Activated naive CD8-positive, alpha-beta T cell treated with anti-CD3 and anti-CD28 coated beads, Interleukin-2, amount 10 ng/mL, durations not matched to agents 7 days and 5 days (primary cell): ENCODE measurements around the gene ABCA2. TPM values are rescaled to one million over a fixed set of nuclear protein-coding genes. Genes with fewer than 3 reads are reported as not detected.

Experiments used
- ATAC-seq: fragments of 150-1000 bp; cut with Tn5 transposase; one replicate; pipeline ENCODE4 v1.10.0; 2021; ENCODE audit warnings: low read depth, moderate library complexity
- POLR2A ChIA-PET: fragments of 350-600 bp; sonication (Branson Sonifier 250); formaldehyde crosslinking; loops from one replicate; lab custom pipeline; 2021; ENCODE audit warnings: antibody characterized with exemption; lab: Charles Lee
- DNase-seq: peaks from one replicate; pipeline ENCODE4 v3.0.0; 2021
- H3K27ac Mint-ChIP-seq: one replicate; pipeline ENCODE4 v1.8.0; 2022; ENCODE audit warnings: mild to moderate bottlenecking, mixed read lengths
- H3K27me3 Mint-ChIP-seq: one replicate; pipeline ENCODE4 v1.8.0; 2022; ENCODE audit warnings: mild to moderate bottlenecking, moderate library complexity, mixed read lengths
- H3K36me3 Mint-ChIP-seq: one replicate; pipeline ENCODE4 v1.8.0; 2021; ENCODE audit warnings: mild to moderate bottlenecking, mixed read lengths
- H3K4me1 Mint-ChIP-seq: one replicate; pipeline ENCODE4 v1.8.0; 2021; ENCODE audit warnings: mixed read lengths
- H3K4me3 Mint-ChIP-seq: one replicate; pipeline ENCODE4 v1.8.0; 2022; ENCODE audit warnings: mild to moderate bottlenecking, moderate library complexity, mixed read lengths
- H3K9me3 Mint-ChIP-seq: one replicate; pipeline ENCODE4 v1.8.0; 2021; ENCODE audit warnings: mixed read lengths
- total RNA-seq, 2 experiments: library from RNA; stranded (reverse); gene quantifications; one replicate each; pipeline ENCODE4 v1.2.3, GENCODE V29; 2021

ABCA2 gene
- total RNA-seq, 2 experiments from 2014 or later: 67.1 to 74.5 TPM

DNA sequence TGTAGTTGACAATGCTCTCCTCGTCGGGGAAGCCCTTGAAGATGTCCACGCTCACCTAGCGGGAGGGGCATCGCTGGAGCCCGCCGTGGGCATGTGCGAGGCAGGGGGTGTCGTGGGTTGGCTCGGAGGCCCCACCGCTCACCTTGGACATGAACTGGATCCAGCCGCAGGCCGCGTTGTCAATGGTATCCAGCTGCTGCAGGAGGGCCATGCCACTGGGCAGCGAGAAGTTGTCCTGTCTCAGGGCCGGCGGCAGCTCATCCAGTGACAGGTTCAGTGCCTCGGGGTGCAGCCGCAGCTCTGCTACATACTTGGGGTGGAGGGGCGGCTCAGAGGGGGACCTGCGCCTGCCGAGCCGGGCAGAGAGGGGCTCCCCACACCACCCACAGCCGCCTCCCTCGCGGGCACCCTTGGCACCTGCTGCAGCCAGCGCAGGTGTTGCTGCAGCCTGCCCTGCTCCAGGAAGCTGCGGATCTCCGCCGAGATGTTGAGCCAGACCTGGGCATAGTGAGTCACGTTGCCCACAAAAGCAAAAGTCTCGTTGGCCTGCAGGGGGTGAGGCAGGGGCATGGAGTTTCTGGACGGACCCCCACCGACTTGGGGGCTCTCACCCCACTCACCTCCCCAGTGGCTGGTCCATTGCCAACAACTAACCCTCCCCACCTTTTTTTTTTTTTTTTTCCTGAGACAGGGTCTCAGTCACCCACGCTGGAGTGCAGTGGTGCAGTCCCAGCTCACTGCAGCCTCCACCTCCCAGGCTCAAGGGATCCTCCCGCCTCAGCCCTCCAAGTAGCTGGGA is 9.1 kb downstream of the ABCA2 start:
- no peaks in the 10 kb centered on the region for H3K9me3 Mint-ChIP-seq
- peaks cover 3% of the 10 kb centered on the region for H3K36me3 Mint-ChIP-seq
- ATAC-seq (no peak), DNase-seq (no peak)
- H3K27me3 Mint-ChIP-seq: no peaks in the 10 kb centered on the region
- H3K4me3 Mint-ChIP-seq: no peak overlapping the region
- H3K27ac Mint-ChIP-seq: no peak overlapping the region
- no peaks in the 10 kb centered on the region for H3K4me1 Mint-ChIP-seq
- POLR2A ChIA-PET: interaction anchor here (0.7 kb wide), 1 partner anchor 138 kb away, joined by 4 read pairs; no protein-coding TSS in a partner anchor

DNA sequence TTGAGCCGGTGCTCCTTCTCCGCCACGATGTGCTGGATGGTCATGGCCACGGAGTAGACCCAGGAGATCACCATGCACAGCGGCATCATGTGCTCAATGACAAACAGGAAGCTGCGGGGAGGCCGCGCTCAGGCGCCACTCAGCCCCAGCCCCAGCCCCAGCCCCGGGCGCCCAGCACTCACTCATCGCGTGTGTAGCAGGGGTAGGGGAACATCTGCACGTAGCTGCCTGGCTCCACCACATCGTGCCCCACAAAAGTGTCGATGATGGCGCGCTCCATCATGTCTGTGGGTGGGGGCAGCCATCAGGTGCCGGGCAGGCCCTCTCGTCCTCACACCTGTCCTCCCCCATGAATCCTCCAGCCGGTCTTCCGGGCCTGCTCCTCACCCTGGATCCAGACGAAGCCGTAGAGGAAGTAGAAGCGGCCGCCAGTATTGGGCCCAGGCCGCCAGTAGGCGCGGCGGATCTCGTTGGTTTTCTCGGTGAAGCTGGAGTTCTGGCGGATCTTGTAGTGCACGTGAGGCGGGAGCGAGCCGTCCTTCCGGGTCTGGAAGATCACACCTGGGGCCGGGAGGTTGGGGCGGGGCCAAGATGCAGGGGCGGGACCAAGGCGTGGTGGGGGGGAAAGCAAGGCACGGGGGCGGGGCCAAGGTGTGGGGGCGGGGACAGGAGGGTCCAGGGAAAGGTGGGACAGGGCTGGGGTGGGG is 10.1 kb downstream of the ABCA2 start:
- Mint-ChIP-seq H3K4me3 (no peak overlapping the region), H3K27me3 (no peaks in the 10 kb centered on the region), H3K36me3 (peaks cover 3% of the 10 kb centered on the region), H3K4me1 (no peaks in the 10 kb centered on the region), H3K27ac (no peak overlapping the region), H3K9me3 (no peaks in the 10 kb centered on the region)
- ATAC-seq (no peak), DNase-seq (no peak)
- POLR2A ChIA-PET: no interaction called here

DNA sequence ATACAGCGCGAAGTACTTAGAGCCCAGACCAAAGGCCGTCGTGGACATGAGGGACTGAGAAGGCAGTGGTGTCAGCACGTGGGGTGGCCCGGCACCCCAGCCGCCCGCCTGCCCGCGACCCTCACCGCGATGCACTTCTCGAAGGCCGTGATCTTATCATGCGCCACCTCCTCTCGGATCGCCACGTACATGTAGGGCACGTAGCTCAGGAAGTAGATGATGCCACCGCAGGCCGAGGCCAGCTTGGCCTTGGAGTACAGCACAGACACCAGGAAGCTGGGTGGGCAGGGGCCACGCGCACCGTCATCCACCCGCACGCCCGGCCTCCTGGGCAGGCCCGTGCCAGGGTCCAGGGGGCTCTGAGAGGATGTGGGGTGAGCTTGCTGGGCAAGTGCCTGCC is 11.0 kb downstream of the ABCA2 start:
- Mint-ChIP-seq H3K9me3 (no peaks in the 10 kb centered on the region), H3K27ac (no peak overlapping the region), H3K27me3 (no peaks in the 10 kb centered on the region), H3K4me1 (no peaks in the 10 kb centered on the region), H3K36me3 (peaks cover 3% of the 10 kb centered on the region), H3K4me3 (no peak overlapping the region)
- ATAC-seq (no peak), DNase-seq (no peak)
- POLR2A ChIA-PET: no interaction called here

DNA sequence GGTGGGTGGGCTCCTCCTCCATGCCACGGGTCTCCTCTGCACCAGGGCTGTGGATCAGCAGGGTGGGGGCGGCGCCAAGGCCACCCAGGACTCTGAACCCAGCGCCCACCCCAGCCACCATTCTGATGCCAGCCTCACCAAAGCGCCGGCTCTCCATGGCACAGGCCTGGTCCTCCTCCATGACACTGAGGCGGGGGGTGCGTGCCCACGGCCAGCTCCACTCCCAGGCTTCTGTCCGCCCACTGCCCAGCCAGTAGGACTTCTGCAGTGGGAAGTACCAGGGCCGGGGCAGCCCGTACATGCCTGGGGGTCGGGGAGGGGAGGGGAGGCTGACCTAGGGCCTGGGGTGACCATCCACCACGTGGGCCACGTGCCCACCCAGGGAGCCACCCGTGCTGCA is 11.6 kb downstream of the ABCA2 start:
- Mint-ChIP-seq H3K27me3 (no peaks in the 10 kb centered on the region), H3K4me3 (no peak overlapping the region), H3K9me3 (no peaks in the 10 kb centered on the region), H3K36me3 (peaks cover 3% of the 10 kb centered on the region), H3K4me1 (no peaks in the 10 kb centered on the region), H3K27ac (no peak overlapping the region)
- DNase-seq: no peak
- no peak for ATAC-seq
- POLR2A ChIA-PET: no interaction called here

DNA sequence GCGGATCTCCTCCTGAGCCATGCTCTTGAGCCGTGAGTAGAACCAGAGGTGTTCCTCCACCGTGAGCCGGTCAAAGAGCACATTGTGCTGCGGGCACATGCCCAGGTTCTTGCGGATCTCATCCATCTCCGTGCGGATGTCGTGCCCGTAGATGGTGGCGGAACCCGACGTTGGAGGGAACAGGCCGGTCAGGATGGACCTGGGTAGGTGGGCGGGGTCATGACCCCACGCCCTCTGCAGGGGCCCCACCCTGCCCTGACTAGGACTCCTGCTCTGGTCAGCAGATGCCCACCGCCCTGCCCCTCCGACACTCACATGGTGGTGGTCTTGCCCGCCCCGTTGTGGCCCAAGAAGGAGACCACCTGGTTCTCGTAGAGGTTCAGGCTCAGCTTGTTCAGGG is 12.1 kb downstream of the ABCA2 start:
- Mint-ChIP-seq H3K4me3 (no peak overlapping the region), H3K9me3 (no peaks in the 10 kb centered on the region), H3K27ac (no peak overlapping the region), H3K4me1 (no peaks in the 10 kb centered on the region), H3K27me3 (no peaks in the 10 kb centered on the region), H3K36me3 (peaks cover 3% of the 10 kb centered on the region)
- ATAC-seq (no peak), DNase-seq (no peak)
- POLR2A ChIA-PET: interaction anchor here (0.5 kb wide), 1 partner anchor 52 kb away, joined by 5 read pairs; no protein-coding TSS in a partner anchor

DNA sequence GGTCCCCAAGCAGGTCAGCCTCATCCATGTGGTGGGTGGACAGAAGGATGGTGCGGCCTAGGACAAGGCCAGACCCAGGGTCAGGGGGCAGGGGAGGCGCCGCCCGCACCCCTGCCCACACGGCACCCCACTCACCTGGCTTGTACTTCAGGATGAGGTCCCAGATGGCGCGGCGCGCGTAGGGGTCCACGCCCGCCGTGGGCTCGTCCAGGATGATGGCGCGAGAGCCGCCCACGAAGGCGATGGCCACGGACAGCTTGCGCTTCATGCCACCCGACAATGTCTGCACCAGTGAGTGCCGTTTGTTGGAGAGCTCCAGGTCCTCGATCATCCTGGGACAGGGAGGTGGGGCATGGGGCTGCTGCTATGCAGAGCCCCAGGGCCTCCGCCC is 12.5 kb downstream of the ABCA2 start:
- no peaks in the 10 kb centered on the region for H3K27me3 Mint-ChIP-seq
- H3K27ac Mint-ChIP-seq: no peak overlapping the region
- no peaks in the 10 kb centered on the region for H3K9me3 Mint-ChIP-seq
- H3K4me3 Mint-ChIP-seq: no peak overlapping the region
- ATAC-seq: no peak
- POLR2A ChIA-PET: interaction anchor here (0.5 kb wide), 1 partner anchor 52 kb away, joined by 5 read pairs; no protein-coding TSS in a partner anchor
- DNase-seq: no peak
- H3K36me3 Mint-ChIP-seq: peaks cover 3% of the 10 kb centered on the region
- H3K4me1 Mint-ChIP-seq: no peaks in the 10 kb centered on the region

DNA sequence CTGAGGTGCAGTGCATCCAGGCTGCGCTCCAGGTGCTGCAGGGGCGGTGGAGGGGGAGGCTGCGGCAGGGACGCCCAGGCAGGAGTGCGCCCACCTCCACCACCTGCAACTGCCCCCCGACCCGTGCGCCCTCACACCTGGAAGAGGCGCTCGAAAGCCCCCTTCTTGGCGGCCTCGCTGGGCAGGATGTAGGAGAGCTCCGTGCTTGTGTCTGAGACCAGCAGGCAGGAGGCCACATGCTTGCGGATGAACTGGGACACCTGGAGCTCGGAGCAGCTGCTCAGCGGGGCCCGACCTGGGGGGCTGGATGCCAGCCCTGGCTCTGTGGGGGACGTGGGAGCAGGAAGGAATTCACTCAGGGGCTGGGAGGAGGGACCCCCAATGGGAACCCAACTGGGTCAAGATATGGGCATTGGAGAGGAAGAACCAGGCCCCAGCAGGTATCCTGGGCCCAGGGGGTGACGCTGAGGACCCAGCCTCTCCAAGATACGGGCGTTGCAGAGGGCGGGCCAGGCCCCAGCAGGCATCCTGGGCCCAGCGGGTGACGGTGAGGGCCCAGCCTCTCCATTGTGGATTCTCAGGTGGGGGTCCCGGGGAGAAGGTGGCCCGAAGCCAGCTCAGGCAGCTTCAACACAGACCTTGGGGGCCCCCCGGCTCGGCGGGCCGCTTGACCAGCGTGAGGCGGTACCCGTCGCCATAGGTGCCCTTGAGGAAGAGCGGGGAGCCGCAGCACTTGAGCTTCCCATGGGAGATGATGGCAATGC is 13.1 kb downstream of the ABCA2 start:
- POLR2A ChIA-PET: no interaction called here
- H3K4me3 Mint-ChIP-seq: no peak overlapping the region
- H3K4me1 Mint-ChIP-seq: no peaks in the 10 kb centered on the region
- H3K27me3 Mint-ChIP-seq: no peaks in the 10 kb centered on the region
- H3K27ac Mint-ChIP-seq: no peak overlapping the region
- no peaks in the 10 kb centered on the region for H3K9me3 Mint-ChIP-seq
- peaks cover 3% of the 10 kb centered on the region for H3K36me3 Mint-ChIP-seq
- ATAC-seq: no peak
- no peak for DNase-seq

DNA sequence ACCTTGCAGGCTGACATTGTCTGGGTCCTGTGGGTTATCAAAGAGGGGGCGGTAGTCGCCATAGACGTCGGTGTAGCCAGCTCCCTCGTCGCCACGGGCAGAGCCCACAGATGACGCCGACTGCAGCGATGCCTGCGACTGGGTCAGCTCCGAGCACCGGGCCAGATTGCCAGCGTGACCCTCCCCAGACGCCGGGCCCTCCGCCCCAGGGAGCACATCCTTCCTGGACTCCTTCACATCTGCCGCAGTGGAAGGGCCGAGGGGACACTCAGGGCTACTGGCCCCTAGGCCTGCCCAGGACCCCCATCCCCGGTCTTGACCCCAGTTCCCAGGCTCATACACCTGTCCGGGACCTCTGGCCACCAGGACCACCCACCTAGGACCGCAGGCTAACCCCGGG is 13.9 kb downstream of the ABCA2 start:
- peaks cover 3% of the 10 kb centered on the region for H3K36me3 Mint-ChIP-seq
- POLR2A ChIA-PET: no interaction called here
- H3K9me3 Mint-ChIP-seq: no peaks in the 10 kb centered on the region
- no peaks in the 10 kb centered on the region for H3K27me3 Mint-ChIP-seq
- H3K4me1 Mint-ChIP-seq: no peaks in the 10 kb centered on the region
- ATAC-seq (no peak), DNase-seq (no peak)
- H3K27ac Mint-ChIP-seq: no peak overlapping the region
- H3K4me3 Mint-ChIP-seq: no peak overlapping the region

DNA sequence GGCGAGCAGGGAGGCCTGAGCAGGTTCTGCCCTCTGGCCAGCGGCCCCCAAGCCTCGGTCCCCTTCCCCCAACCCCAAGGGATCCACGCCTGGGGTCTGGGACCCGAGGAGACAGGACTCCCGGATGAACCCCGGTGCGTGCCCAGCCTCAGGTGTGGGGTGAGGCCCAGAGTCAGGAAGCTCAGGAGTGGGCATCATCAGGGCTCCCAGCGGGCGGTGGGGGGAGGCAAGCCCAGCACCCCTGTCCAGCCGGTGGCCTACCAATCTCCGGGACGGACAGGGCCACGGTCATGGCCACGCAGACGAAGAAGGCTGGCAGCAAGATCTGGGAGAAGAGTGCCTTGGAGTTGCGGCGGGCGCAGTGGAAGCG is 14.5 kb downstream of the ABCA2 start:
- POLR2A ChIA-PET: no interaction called here
- ATAC-seq: no peak

DNA sequence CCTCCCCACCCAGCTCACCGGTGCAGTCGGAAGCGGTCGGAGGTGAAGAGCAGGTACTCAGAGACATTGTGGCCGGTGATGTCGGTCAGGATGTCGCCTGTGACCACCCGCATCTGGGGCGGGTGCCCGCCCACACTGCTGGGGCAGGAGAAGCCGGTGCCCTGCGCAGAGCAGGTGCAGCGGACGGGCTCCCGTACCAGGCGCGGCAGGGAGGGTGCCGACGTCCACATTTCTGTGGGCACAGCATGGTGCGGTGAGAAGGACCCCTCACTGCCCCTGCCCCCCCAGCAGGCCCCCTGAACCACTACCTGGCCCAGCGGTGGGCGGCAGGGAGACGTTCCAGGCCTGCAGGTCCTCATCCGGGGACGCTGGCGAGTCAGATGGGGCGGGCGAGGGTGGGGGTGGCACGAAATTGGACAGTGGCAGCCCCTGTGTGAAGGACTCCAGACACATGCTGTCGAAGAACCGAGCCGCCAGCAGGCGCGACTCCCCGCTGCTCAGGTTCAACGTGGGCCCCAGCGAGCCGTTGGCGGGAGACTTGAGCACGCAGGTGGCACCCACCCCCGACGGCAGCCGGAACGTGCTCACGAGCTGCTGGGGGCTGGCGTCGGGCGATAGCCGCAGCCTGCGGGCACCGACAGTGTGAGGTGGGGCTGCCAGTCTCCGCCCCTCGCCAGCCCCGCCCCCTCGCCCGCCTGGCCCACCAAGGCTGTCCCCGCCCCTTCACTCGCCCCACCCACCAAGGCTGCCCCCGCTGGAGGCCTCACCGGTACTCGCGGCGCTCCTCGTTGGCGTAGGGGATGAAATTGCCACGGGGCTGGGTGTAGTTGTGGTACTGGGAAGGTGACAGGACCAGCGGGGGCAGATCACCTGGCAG is 15.1 kb downstream of the ABCA2 start:
- ATAC-seq (no peak), DNase-seq (no peak)
- H3K9me3 Mint-ChIP-seq: no peaks in the 10 kb centered on the region
- H3K27me3 Mint-ChIP-seq: no peaks in the 10 kb centered on the region
- H3K4me1 Mint-ChIP-seq: no peaks in the 10 kb centered on the region
- H3K36me3 Mint-ChIP-seq: peaks cover 3% of the 10 kb centered on the region
- H3K27ac Mint-ChIP-seq: no peak overlapping the region
- no peak overlapping the region for H3K4me3 Mint-ChIP-seq
- POLR2A ChIA-PET: no interaction called here

More for the DNA sequence above, 14.5 kb downstream of the ABCA2 start:
- Mint-ChIP-seq H3K9me3 (no peaks in the 10 kb centered on the region), H3K27ac (no peak overlapping the region), H3K4me1 (no peaks in the 10 kb centered on the region), H3K36me3 (peaks cover 3% of the 10 kb centered on the region), H3K27me3 (no peaks in the 10 kb centered on the region), H3K4me3 (no peak overlapping the region)
- DNase-seq: no peak

DNA sequence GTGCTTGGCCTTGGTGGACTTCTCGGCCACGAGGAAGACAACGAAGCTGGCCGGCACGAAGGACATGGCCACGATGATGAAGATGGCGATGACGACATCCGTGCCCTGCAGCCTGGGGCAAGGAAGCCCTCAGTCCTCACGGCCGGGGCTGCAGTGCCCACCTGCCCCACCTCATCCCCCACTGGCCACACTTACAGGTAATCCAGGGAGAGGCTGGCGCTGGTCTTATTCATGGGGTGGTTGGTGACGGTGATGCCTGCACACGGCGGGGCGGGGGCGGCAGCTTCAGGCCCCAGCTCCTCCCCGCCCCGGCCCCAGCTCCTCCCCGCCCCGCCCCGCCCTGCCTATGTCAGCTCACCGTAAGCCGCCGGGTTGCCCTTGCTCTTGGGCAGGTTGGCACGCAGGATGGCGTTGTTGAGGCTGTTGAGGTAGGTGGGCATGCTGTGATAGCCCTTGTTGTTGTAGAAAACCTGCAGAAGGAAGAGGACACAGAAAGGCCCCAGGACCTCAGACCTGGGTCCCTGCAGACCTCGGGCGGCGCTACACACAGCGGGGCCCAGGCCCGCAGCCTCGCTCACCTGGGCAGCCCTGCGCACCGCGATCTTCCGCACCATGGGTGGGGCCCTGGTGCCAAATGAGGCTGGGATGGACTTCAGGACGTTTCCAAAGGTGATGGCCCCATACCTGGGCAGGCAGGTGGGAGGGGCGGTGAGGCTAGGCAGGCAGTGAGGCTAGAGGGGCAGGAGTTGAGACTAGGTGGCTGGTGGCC is 15.9 kb downstream of the ABCA2 start:
- DNase-seq: no peak
- Mint-ChIP-seq H3K27ac (no peak overlapping the region), H3K4me3 (no peak overlapping the region), H3K4me1 (no peaks in the 10 kb centered on the region), H3K36me3 (peaks cover 3% of the 10 kb centered on the region), H3K27me3 (no peaks in the 10 kb centered on the region), H3K9me3 (no peaks in the 10 kb centered on the region)
- no peak for ATAC-seq
- POLR2A ChIA-PET: no interaction called here

DNA sequence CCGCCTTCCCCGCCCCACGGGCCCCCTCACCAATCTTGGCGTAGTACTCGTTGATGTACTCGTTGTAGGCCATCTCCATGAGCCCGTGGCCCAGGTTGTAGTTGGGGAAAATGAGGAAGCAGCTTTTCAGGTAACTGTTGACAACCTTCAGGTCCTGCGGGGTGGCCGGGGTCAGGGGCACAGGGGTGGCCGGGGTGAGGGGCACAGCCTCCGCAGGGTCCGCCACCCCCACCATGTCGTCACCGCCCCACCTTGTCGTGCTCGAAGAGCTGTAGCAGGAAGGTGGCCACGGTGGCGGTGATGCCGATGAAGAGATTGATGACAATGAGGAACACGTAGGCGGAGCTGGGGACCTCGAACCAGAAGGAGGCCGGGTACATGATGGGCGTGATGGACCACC is 16.9 kb downstream of the ABCA2 start:
- no peak for DNase-seq
- H3K27ac Mint-ChIP-seq: no peak overlapping the region
- no peak overlapping the region for H3K4me3 Mint-ChIP-seq
- H3K27me3 Mint-ChIP-seq: no peaks in the 10 kb centered on the region
- POLR2A ChIA-PET: no interaction called here
- ATAC-seq: no peak
- H3K4me1 Mint-ChIP-seq: peaks cover 4% of the 10 kb centered on the region
- no peaks in the 10 kb centered on the region for H3K36me3 Mint-ChIP-seq
- H3K9me3 Mint-ChIP-seq: no peaks in the 10 kb centered on the region
